ENCODE data around the gene BTAF1. TPM values are rescaled to one million over a fixed set of nuclear protein-coding genes. Genes with fewer than 3 reads are reported as not detected.

Gene BTAF1
- total RNA-seq, 1 donor from 2014 or later, result 34.6 TPM

DNA sequence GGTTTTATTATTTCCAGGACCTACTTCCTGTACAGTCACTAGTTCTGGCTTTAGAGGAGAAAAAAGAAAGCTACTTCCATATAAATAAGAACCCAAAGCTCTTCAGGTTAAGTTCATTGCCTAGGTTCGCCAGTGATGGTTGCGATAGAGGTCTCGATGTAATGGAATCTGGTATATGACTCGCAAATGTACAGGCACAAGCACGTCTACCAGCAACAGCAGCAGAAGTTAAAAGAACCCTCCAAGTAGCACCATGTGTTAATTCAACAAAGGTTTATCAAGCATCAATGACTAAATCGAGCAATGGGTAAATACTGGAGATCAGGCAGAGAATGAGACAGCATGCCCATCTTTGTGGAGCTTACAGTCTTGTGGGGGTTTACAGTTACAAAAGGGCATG, 155.4 kb downstream of the BTAF1 start:
- peaks cover 2% of the 10 kb centered on the region for H3K4me1 Mint-ChIP-seq (ENCODE audit: unreplicated experiment)
- no peaks in the 10 kb centered on the region for H3K27me3 Mint-ChIP-seq (ENCODE audit: unreplicated experiment)
- H3K27ac Mint-ChIP-seq (ENCODE audit: unreplicated experiment), result no peak overlapping the region
- H3K9me3 Mint-ChIP-seq (ENCODE audit: unreplicated experiment), result no peaks in the 10 kb centered on the region
- TF ChIP-seq, protein P1, sequence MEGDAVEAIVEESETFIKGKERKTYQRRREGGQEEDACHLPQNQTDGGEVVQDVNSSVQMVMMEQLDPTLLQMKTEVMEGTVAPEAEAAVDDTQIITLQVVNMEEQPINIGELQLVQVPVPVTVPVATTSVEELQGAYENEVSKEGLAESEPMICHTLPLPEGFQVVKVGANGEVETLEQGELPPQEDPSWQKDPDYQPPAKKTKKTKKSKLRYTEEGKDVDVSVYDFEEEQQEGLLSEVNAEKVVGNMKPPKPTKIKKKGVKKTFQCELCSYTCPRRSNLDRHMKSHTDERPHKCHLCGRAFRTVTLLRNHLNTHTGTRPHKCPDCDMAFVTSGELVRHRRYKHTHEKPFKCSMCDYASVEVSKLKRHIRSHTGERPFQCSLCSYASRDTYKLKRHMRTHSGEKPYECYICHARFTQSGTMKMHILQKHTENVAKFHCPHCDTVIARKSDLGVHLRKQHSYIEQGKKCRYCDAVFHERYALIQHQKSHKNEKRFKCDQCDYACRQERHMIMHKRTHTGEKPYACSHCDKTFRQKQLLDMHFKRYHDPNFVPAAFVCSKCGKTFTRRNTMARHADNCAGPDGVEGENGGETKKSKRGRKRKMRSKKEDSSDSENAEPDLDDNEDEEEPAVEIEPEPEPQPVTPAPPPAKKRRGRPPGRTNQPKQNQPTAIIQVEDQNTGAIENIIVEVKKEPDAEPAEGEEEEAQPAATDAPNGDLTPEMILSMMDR (IDR thresholded peaks at IDR 0.05), result no peak
- no peak for DNase-seq (ENCODE audit: extremely low spot score, unreplicated experiment)
- H3K4me3 Mint-ChIP-seq (ENCODE audit: unreplicated experiment), result no peak overlapping the region
- H3K36me3 Mint-ChIP-seq (ENCODE audit: unreplicated experiment), result peaks cover 16% of the 10 kb centered on the region

Other genes with a start within 250 kb of the BTAF1 start
- 63.5 and 64.9 TPM in 2 replicates for gene TNKS2, start 125.3 kb upstream of the BTAF1 start, total RNA-seq
- gene FGFBP3, start 14.3 kb upstream of the BTAF1 start, total RNA-seq, result 3.1 and 3.7 TPM in 2 replicates